ENCODE results near the gene RCOR1. TPM values are rescaled to one million over a fixed set of nuclear protein-coding genes. Genes with fewer than 3 reads are reported as not detected.

Gene RCOR1
- total RNA-seq, 1 experiment from 2014 or later = 102 TPM

GRCh38 chr14:102668291-102668873, 75.9 kb downstream of the RCOR1 start:
- Histone ChIP-seq H3K36me3 (ENCODE audit: insufficient read depth, low read length, poor library complexity, severe bottlenecking) (peaks cover 19% of the 10 kb centered on the region), H3K27ac (ENCODE audit: low read depth, low read length, poor library complexity, severe bottlenecking) (no peak overlapping the region), H3K4me1 (ENCODE audit: insufficient read depth, low read length, poor library complexity, severe bottlenecking) (peaks cover 28% of the 10 kb centered on the region), H3K9me3 (ENCODE audit: low read depth, low read length, poor library complexity, severe bottlenecking) (no peaks in the 10 kb centered on the region), H3K4me3 (ENCODE audit: low read depth, low read length, poor library complexity, severe bottlenecking) (no peak overlapping the region), H3K27me3 (replicated peaks; ENCODE audit: insufficient read depth, low read depth, low read length, poor library complexity) (no peaks in the 10 kb centered on the region)
- ChIA-PET CTCF (no interaction called here), POLR2A (ENCODE audit: low non-redundant PET) (no interaction called here)
- TF ChIP-seq CTCF (conservative IDR thresholded peaks at IDR 0.05; ENCODE audit: low read depth, low read length) (no peak), EZH2 (IDR thresholded peaks at IDR 0.05; ENCODE audit: borderline replicate concordance, low read depth, low read length, poor library complexity, severe bottlenecking) (no peak)
- intact Hi-C loops (cut with micrococcal nuclease; ENCODE audit: unreplicated experiment) = no loop called here
- BruUV-seq (replicated peaks) = no TSS peak
- no peak for DNase-seq (ENCODE audit: low spot score)

- no peaks in the 10 kb centered on the region for H3K27me3 ChIP-seq (replicated peaks; ENCODE audit: insufficient read depth, low read depth, low read length, poor library complexity)
- peaks cover 17% of the 10 kb centered on the region for H3K4me1 ChIP-seq (ENCODE audit: insufficient read depth, low read length, poor library complexity, severe bottlenecking)
- DNase-seq (ENCODE audit: low spot score) = no peak
- H3K36me3 ChIP-seq (ENCODE audit: insufficient read depth, low read length, poor library complexity, severe bottlenecking) = peaks cover 12% of the 10 kb centered on the region
- H3K9me3 ChIP-seq (ENCODE audit: low read depth, low read length, poor library complexity, severe bottlenecking) = no peaks in the 10 kb centered on the region
- H3K4me3 ChIP-seq (ENCODE audit: low read depth, low read length, poor library complexity, severe bottlenecking) = no peak overlapping the region
- no peak overlapping the region for H3K27ac ChIP-seq (ENCODE audit: low read depth, low read length, poor library complexity, severe bottlenecking)
- CTCF ChIA-PET = no interaction called here
- TF ChIP-seq EZH2 (IDR thresholded peaks at IDR 0.05; ENCODE audit: borderline replicate concordance, low read depth, low read length, poor library complexity, severe bottlenecking) = no peak
- no peak for TF ChIP-seq CTCF (conservative IDR thresholded peaks at IDR 0.05; ENCODE audit: low read depth, low read length)
- intact Hi-C loops (cut with micrococcal nuclease; ENCODE audit: unreplicated experiment) = no loop called here
- no TSS peak for BruUV-seq (replicated peaks)
- POLR2A ChIA-PET (ENCODE audit: low non-redundant PET) = no interaction called here
Observed at GRCh38 chr14:102671410-102671809, 79.0 kb downstream of the RCOR1 start.

GRCh38 chr14:102672410-102672960, 80.0 kb downstream of the RCOR1 start:
- peaks cover 12% of the 10 kb centered on the region for H3K36me3 ChIP-seq (ENCODE audit: insufficient read depth, low read length, poor library complexity, severe bottlenecking)
- no TSS peak for BruUV-seq (replicated peaks)
- H3K4me3 ChIP-seq (ENCODE audit: low read depth, low read length, poor library complexity, severe bottlenecking) = no peak overlapping the region
- no peak for DNase-seq (ENCODE audit: low spot score)
- POLR2A ChIA-PET (ENCODE audit: low non-redundant PET) = no interaction called here
- intact Hi-C loops (cut with micrococcal nuclease; ENCODE audit: unreplicated experiment) = no loop called here
- H3K4me1 ChIP-seq (ENCODE audit: insufficient read depth, low read length, poor library complexity, severe bottlenecking) = peaks cover 16% of the 10 kb centered on the region
- CTCF ChIA-PET = no interaction called here
- H3K27me3 ChIP-seq (replicated peaks; ENCODE audit: insufficient read depth, low read depth, low read length, poor library complexity) = no peaks in the 10 kb centered on the region
- no peaks in the 10 kb centered on the region for H3K9me3 ChIP-seq (ENCODE audit: low read depth, low read length, poor library complexity, severe bottlenecking)
- H3K27ac ChIP-seq (ENCODE audit: low read depth, low read length, poor library complexity, severe bottlenecking) = no peak overlapping the region
- TF ChIP-seq EZH2 (IDR thresholded peaks at IDR 0.05; ENCODE audit: borderline replicate concordance, low read depth, low read length, poor library complexity, severe bottlenecking) (no peak), CTCF (conservative IDR thresholded peaks at IDR 0.05; ENCODE audit: low read depth, low read length) (0 out of 2 replicates have a peak, but pooled peaks have one; percentile 10)
